ENCODE results near the gene BTG2.

The BTG2 gene

DNA sequence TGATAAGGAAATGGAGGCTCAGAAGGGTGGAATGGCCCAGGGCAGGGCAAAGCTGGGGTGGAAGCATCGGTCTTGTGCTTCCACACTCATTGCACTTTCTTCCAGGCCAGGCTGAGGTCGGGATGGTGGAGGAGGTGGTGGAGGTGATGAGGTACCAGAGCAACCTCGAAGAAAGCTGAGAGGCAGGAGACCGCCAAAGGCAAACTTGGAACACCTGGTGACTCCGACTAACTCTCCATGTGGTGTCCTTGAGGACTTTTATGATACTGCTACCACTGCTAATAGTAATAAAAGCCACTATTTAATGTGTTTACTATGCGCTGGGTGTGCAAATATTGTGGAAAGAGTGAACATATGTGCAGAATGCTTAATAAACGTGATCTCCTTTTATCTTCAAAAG lies 16.9 kb upstream of the BTG2 start:
- TF ChIP-seq, protein P1, sequence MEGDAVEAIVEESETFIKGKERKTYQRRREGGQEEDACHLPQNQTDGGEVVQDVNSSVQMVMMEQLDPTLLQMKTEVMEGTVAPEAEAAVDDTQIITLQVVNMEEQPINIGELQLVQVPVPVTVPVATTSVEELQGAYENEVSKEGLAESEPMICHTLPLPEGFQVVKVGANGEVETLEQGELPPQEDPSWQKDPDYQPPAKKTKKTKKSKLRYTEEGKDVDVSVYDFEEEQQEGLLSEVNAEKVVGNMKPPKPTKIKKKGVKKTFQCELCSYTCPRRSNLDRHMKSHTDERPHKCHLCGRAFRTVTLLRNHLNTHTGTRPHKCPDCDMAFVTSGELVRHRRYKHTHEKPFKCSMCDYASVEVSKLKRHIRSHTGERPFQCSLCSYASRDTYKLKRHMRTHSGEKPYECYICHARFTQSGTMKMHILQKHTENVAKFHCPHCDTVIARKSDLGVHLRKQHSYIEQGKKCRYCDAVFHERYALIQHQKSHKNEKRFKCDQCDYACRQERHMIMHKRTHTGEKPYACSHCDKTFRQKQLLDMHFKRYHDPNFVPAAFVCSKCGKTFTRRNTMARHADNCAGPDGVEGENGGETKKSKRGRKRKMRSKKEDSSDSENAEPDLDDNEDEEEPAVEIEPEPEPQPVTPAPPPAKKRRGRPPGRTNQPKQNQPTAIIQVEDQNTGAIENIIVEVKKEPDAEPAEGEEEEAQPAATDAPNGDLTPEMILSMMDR (IDR thresholded peaks at IDR 0.05; ENCODE audit: low read depth, low read length, missing control alignments) = no peak
- no peak for DNase-seq (ENCODE audit: extremely low read depth, low read depth)
- H3K4me3 ChIP-seq (replicated peaks; ENCODE audit: low read depth, low read length) = no peak overlapping the region

DNA sequence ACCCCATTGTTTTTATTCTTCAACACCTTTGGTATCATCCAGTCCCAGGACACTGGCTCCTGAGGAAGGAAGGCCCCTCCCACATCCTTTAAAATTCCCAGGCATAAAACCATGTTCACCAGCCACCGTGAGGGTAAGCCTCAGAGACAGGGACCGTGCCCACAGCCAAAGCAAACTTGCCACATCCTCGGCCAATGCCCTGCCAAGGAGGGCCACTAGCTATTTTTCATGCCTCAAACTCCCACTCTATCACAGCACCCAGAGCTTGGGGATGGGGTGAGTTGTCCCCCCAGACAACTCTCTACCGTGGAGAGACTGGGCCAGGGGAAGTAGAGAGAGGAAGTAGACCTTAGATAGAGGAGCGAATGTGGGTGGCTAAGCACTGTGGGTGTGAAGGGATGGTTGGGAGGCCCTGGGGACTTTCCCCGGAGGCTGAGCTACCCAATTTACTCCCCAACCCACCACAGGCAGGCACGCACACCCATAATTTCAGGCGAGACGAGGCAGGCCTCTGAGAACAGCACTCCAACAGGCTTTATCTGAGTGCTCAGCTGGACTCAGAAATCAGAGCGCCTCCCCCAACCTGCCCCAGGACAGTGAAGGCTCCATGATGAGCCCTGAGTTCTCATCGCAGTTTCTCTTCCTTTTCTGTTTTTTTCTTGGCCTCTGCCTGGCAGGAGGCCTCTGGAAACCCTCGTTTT lies 15.9 kb upstream of the BTG2 start:
- DNase-seq (ENCODE audit: extremely low read depth, low read depth) = no peak
- TF ChIP-seq, protein P1 (IDR thresholded peaks at IDR 0.05; ENCODE audit: low read depth, low read length, missing control alignments) = no peak
- H3K4me3 ChIP-seq (replicated peaks; ENCODE audit: low read depth, low read length) = no peak overlapping the region

DNA sequence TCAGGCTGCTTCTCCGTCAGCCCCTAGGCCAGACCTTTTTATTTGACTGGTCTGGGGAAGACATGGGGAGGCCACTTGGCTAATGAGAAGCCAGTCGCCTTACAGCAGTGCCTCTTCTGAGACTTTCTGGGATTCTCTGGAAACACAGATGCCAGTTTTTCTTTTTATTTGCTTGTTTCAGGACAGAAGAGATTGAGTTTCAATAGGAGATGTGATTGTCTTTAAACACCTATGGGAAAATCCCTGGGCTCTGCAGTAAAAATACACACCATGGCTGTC lies 15.4 kb upstream of the BTG2 start:
- TF ChIP-seq, protein P1 (IDR thresholded peaks at IDR 0.05; ENCODE audit: low read depth, low read length, missing control alignments) = no peak
- H3K4me3 ChIP-seq (replicated peaks; ENCODE audit: low read depth, low read length) = no peak overlapping the region
- no peak for DNase-seq (ENCODE audit: extremely low read depth, low read depth)

DNA sequence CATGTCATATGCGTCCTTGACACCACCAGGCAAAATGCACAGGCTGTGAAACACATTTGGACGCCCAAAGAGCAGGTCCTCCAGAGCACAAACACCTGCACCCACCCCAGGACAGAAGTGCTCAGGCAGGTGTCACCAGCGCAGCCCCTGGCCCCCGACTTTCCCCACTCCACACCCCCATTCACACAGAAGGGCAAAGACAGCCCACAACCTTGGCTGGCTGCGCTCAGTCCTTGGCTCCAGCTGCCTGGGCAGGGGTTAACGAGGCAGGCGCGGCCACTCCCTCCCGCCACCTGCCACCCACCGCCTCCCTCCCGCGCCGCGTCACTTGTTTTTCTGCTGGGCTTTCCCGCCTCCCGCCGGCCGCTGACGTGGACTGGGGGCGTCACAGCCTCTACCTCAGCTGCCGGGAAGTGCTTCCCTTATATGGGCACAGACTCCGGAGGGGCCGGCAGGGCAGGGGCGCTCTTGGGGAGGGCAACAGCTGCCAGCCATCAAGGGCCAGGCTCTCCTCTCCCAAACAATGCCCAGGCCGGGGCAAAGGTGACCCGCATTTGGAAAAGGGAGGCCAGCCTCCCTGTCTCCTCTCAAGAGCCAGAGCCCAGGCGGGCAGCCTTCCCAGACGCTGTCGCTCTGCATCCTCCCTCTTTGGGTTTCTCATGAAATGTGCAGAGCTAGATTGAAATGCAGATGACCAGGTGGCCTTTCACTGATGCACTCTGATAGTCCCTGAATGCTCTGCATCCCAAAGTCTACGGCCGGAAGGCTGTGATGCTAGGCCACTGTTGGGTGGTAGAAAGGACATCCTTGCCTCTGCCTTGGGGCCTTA lies 14.8 kb upstream of the BTG2 start:
- no peak overlapping the region for H3K4me3 ChIP-seq (replicated peaks; ENCODE audit: low read depth, low read length)
- TF ChIP-seq, protein P1 (IDR thresholded peaks at IDR 0.05; ENCODE audit: low read depth, low read length, missing control alignments) = no peak
- DNase-seq (ENCODE audit: extremely low read depth, low read depth) = no peak

DNA sequence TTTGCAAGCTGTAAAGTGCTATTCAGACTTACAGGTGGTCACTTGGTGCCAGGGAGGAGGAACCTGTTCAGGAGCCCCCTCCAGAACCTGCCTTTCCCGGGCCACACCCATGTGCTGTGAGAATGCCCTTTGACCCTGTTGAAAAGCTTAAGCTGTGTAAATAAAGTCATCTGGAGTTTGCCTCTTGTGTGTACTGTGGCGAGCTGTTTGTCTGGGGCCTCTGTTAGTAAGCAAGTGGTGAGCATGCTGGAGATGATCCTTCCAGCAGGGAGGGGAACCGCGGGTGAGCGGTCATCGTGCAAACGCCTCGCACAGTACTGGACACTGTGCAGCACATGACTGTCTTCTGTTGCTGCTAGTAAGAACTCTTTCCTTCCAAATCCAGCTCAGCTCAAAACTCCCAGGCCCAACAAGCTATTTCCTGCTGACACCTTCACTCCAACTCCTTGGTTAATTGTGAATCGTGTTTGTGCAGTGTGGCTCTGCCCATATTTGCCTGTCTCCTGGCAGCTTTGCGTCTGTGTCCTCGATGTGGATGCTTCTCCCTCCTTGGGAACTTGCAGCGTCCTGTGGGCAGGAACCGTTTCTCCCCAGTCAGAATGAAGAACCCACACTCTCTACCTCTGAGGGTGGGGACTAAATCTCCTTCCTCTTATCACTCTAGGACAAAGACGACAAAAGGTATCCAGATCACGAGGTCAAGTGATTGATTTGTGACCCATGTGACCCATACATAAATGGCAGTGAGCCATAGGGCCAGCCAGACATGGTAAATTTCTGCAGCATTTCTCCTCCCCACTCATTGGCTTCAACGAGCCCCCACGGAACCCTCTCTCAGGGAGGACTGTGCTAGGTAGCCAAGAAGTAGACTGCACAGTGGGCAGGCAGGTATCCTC lies 13.9 kb upstream of the BTG2 start:
- TF ChIP-seq, protein P1 (IDR thresholded peaks at IDR 0.05; ENCODE audit: low read depth, low read length, missing control alignments) = no peak
- no peak for DNase-seq (ENCODE audit: extremely low read depth, low read depth)
- no peak overlapping the region for H3K4me3 ChIP-seq (replicated peaks; ENCODE audit: low read depth, low read length)

DNA sequence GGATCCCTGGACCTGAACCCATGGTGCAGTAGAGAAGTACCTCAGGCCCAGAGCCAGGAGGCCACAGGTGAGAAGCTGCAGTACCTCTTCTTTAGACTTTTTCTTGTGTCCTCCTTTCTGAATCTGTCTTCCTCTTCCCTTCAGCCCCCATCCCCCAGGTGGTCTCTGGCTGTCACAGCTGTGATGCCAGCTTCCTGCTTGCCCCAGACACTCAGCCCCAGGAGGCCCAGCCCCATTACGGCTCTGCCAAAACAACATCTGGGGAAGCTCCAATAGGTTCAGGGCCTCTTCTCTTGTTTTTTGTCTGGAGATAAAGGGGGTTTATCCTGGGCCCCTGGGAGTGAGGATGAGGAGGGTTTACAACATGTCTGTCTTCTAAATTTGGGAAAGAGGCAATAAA lies 9.5 kb upstream of the BTG2 start:
- TF ChIP-seq, protein P1 (IDR thresholded peaks at IDR 0.05; ENCODE audit: low read depth, low read length, missing control alignments) = no peak
- DNase-seq (ENCODE audit: extremely low read depth, low read depth) = no peak
- no peak overlapping the region for H3K4me3 ChIP-seq (replicated peaks; ENCODE audit: low read depth, low read length)
